Superior temporal gyrus (tissue), 1 donor: ENCODE results near the gene PARM1.

Source experiments
- DNase-seq: peaks from one replicate; pipeline ENCODE4 v3.0.0-alpha.2; 2016; ENCODE audit errors: extremely low spot score

PARM1 gene

DNA sequence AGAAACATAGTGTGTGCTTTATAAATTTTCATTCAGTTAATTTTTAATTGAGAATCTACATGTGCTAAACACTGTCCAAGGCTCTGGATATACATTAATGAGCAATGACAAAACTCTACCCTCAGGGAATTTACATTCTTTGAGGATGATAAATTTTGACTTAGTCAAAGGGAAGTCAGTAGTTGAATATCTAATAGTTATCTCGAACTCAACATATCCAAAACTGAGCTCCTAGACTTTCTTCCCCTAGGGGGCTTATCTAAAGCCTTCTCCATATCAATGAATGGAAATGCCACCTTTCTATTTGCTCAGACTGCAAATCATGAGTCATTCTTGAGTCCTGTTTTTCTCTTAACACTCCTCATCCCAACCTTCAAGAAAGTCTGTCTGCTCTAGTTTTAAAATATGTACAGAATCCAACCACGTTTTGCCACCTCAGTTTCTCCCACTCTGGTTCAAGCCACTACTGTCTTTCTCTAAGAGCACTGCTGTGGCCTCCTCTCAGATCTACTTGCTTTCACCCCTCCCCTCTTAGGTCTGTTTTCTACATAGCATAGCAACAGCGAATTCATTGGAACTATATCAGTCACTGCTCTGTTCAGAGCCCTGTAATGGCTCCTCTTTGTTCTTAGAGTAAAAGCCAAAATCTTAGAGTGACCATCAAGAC lies 9.5 kb downstream of the PARM1 start:
- DNase-seq: no peak

GRCh38 chr4:74942918-74943253 lies 10.0 kb downstream of the PARM1 start:
- DNase-seq: no peak

DNA sequence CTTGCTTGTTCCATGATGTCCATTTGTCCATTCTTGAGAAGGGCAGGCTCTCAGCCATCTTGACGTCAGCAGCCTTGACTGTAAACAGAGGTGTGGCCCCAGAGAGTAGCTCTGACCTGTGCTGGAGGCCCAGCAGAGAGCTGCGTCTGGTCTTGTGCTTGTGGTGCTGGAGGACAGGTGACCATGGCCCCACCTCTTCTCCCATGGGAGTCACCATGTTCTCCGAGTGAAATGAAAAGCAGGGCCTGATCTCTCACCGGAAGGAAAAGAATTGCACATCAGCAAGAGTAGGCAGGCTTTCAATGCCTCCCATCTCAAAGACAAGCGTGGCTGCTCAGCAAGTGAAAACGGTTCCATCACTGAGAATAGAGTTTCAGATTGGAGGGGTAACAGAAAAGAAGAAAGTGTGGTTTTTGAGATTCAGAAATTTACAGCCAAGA lies 11.5 kb downstream of the PARM1 start:
- DNase-seq: no peak

GRCh38 chr4:74946196-74946595 lies 13.3 kb downstream of the PARM1 start:
- no peak for DNase-seq

- no peak for DNase-seq
Observed at GRCh38 chr4:74947798-74948197, 14.9 kb downstream of the PARM1 start.

GRCh38 chr4:74948236-74948635 lies 15.3 kb downstream of the PARM1 start:
- DNase-seq: no peak

- no peak for DNase-seq
Observed at GRCh38 chr4:74950200-74950599, 17.3 kb downstream of the PARM1 start.

- DNase-seq: no peak
Observed at GRCh38 chr4:74950882-74951281, 18.0 kb downstream of the PARM1 start.

- no peak for DNase-seq
Observed at GRCh38 chr4:74953647-74954046, 20.7 kb downstream of the PARM1 start.

DNA sequence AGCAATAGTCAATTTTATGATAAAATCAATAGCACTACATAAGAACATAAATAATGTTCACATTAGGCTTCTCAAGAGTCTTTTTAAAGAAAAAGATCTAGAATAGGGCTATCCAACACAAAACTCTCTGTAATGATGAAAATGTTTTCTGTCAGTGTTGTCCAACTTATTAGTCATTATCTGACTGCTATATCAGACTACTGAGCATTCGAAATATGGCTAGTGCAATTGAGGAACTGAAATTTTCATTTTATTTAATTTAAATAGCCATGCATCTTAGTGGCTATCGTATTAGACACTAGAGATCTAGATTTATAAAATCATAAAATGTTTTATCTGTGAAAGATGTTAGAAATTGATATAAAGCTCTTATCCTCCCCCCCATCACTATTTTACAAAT lies 26.0 kb downstream of the PARM1 start:
- no peak for DNase-seq

GRCh38 chr4:74961230-74961629 lies 28.3 kb downstream of the PARM1 start:
- DNase-seq: no peak

DNA sequence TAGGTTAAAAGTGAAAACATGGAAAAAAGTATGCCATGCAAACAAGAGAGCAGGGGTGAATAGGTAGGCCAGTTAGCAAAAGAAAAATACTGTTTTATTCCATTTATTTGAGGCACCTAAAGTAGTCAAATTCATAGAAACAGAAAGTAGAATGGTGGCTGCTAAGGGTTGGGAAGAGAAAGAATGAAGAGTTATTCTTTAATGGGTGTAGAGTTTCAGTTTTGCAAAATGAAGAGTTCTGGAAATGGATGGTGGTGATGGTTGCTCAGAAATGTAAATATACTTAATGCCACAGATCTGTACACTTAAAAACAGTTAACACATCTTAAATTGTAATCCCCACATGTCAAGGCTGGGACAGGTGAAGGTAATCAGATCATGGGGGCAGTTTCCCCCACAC lies 29.7 kb downstream of the PARM1 start:
- DNase-seq: no peak

DNA sequence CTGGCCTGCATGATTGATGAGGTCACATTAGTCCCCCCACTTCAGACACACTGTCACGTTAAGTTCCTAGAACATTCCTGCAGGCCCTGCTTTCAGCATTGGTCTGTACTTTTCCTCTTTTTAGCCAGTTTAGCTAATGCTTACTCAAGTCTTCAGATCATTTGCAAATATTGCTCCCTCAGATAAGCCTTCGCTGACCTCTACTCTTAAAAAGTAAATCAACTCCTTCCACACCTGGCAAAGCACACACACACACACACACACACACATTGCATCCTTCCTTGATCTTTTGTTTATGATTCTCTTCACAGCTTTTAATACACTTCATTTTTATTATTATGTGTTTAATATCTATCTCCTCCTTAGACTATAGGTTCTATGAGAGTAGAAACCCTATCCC lies 31.4 kb downstream of the PARM1 start:
- DNase-seq: no peak

DNA sequence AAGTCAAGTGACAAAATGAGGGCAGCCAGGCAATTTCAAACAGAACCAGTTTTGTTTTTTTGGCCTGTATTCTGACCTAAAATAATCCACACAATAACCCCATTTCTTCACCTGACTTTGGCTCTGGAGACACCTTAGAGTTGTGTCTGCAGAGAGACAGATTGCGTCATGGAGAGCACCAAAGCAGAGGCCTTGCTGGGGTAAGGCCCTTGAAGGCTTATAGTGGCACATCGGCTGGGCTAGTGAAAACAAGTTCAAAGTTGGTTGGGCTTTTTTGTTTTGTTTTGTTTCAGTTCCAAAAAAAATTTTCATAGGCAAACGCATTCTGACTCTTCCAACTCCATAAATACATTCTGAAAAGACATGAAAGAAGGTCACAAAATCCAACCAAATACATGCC lies 34.4 kb downstream of the PARM1 start:
- no peak for DNase-seq

DNA sequence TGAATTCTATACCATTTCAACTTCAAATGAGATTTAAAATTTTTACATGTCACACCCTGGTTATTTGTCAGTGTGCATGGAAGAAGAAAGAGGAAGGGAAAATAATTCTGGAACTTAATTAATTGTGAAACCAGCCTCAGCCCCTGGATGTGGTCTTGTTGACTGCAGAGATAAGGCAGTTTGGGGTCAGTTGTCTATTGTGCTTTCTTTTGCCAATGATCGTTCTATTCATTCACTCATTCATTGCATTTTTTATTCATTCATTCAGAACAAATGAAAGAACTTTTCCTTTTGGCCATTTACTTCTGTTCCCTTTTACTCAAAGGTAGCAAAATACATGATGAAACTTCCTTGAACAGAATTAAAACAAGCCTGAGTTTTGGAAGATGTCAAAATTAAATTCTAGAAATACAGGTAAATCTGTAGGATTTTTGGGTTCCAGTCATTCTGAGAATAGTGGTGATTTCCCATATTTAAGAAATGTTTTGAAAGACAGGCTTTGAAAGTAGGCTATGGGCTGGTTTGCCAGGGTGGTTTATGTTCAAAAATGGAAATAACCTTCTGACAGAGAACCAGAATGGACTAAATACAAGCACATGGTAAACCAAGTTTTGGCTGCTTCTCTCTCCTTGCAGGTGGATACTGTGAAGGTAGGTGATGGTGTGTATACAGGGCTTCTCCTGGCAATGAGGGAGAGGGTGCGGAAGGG lies 35.7 kb downstream of the PARM1 start:
- DNase-seq: no peak

DNA sequence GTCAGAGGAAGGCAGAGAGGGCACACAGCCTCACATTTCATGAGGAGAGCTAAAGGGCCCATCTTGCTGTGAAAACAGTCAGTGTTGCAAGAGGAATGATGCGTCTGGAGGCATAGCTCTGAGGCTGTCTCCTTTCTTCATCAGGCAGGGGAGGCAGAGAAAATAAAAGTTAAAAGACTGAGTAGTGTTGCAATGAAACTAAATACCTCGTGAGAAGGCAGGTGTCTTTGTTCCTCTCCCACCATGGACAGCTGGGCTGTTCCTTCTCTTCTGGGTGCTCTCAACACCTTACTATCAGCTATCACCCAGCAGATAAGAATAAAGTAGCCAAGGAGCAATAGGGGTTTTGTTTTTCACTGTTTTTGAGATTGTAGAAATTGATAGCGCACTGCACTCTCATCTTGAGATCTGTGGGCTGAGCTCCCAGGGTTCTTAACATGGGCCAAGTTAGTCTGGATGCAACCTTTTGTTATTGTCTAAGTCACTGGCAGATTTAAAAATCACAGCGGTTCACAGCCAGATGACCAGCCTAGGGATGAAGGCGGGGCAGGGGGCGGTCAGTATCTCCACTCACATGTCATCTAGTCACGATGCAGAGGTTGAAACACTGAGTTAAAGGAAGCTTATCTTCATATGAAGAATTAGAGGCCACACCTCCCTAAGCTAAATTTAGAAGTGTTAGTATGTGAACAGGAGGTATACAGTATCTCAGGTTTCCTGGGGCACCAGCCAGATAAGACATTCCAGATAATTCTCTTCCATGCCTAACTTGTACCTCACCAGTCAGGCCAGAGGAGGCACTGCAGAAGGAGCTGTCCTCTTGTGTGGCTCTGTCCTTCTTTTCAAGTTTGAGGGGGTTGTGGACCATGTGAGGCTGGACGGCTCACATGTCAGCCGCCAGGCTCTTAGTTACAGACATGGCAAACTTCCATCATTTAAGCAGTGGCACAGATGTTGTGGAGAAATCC lies 36.9 kb downstream of the PARM1 start:
- no peak for DNase-seq

DNA sequence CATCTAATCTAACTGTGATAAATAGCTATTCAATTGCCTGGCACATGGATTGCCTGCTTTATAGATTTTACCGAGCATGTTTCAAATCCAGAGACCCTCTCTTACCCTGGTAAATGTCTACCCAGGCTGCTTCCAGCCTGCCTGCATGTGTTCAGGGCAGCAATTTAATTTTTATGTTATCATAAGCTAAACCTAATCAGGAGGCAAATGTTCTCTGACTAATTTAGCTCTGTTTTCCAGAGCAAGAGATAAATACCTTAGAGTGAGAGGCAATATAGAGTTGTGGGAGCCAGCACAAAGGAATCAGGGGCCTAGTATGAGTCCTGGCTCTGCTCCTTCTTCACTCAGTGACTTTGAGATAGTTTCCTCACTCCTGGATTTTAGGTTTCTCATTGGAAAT lies 37.7 kb downstream of the PARM1 start:
- DNase-seq: no peak

- DNase-seq: no peak
Observed at GRCh38 chr4:74971862-74972261, 38.9 kb downstream of the PARM1 start.

DNA sequence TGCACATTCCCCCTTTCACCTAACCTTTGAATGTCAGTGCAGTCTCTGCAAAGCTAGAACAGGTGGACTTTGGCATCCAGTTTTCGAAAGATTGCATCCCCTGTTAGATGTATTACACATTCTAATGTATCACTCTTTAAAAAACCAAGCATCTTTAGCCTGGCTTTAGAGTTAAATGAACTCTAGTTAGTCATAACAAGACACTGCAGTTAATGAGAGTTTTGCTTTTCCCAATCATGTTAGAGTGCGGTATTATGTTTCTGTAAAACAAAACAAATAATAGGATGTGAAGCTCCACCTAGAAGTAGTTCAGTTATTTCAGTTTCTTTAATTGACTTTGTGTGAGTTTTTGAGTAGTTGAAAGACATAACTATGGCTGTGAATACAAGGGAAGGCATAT lies 42.2 kb downstream of the PARM1 start:
- no peak for DNase-seq

GRCh38 chr4:74975848-74976824 lies 43.2 kb downstream of the PARM1 start:
- no peak for DNase-seq

DNA sequence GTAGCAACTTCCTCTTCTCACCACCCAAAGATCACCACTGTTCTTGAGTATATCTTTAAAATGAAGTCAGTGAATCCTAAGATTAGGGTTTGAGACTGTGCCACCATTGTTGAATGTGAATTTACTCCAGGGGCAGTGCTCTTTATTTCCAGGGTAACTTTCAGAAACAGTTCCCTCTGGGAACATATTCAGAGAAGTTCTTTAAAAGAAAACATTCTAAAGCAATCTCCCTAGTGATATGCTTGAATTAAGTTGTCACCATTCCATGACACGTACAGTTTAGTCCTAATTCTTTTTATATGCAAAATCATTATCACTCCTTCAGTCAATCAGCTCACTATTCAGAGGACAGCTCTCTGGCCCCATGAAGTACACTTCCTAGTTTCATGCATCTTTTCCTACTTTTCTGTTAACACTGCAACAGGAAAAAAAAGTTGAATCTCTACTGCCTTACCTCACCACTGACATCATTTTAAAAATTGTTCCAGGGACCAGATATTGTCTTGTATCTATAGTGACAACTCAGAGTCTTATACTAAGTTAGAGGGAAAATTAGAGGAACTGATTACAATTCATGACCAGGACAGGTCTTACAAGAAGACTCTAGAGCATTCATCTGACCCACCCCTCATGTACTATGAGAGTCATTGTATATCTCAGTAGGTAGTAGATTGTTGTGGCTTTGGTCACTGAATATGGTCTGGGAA lies 49.8 kb downstream of the PARM1 start:
- DNase-seq: no peak
